NCI-H82 treated with DMSO at 0.1 percent for 48 hours (cell line): ENCODE results near the gene KCNT2.
"Not testable (repeated sequence)": the region's sequence is repeated elsewhere in the genome, so short reads cannot be mapped to it uniquely, and the experiment has no call there.

Experiments used
- DNase-seq: peaks from one replicate; lab custom pipeline; 2025; ENCODE audit not compliant: unreplicated experiment; lab: John Stamatoyannopoulos, UW

The KCNT2 gene

GRCh38 chr1:196608390-196609369 lies at the start of gene KCNT2:
KCNT2 (minus strand) TSS chr1:196608440; CDS start chr1:196608309, 131 bp downstream.
- peak; percentile 99 for DNase-seq

DNA sequence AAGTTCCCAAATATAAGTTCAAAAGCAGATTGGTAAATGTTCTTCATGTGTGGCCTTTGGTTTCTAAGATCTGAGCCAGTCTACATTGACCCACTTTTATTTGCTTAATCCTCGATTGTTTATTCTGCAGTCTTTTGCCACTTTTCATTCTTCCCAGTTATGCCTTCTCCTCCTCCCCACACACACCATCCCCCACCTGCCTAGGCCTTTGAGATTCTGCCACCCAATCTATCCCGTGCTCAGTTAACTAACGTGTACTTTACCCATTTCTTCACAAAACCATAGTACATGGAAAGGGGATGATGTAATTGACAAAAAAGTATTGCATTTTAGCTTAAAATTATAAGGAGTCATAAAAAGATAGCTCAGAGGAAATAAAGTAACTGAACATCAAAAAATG lies 47.3 kb upstream of the KCNT2 start:
- no peak for DNase-seq

DNA sequence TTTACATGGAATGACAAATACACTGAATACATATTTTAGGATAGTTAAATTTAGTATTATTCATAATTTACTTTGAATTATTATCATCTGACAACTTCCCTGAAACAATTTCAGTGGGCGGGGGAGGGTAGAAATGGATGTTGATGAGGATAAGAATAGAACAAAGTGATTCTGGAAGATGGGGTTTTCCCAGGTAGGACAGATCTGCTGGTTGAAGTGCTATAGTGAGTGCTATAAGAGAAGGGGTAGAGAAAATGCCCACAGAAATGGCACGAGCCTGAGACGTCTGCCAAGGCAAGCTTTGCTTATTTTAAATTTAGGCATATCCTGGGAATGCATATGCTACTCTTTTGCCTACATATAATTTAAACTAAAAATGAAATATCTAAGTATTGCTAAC lies 46.8 kb upstream of the KCNT2 start:
- DNase-seq: no peak

DNA sequence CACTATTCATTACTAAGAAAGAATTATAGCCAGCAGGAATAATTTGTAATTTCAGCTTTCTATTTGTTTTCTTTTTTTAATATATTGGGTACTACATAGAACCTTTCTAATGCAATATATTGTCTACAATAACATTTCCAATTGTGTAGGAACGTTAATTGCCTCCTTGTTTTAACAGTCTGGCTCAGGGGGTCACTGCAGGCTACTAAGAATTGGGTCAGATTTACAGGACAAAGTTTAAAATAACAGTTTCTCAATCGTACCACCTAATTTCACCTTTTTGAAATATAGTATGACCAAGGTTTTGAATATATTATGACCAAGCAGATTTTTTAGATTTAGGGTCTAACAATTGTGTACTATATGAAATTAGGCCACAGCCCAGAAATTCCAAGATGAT lies 46.0 kb upstream of the KCNT2 start:
- no peak for DNase-seq

DNA sequence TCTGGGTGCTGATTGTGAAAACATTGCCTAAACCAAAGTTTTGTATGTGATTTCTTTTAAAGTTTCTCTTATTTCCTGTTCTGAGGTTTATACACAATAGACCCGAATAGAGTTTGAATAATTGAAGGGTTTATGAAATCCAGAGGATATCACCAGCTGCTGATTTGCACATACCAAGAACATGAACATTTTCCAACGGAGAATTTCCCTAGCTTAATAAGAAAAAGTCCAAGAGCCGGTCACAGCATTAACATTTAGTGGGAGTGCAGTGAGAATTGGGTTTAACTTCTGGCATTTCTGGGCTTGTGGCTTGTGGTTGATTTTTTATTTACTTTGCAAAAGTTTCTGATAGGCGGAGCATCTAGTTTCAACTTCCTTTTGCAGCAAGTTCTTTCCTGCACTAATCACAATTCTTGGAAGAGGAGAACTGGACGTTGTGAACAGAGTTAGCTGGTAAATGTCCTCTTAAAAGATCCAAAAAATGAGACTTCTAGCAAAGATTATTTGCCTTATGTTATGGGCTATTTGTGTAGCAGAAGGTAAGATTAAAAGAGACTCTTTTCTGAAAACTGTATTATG lies 43.5 kb upstream of the KCNT2 start, which contains the start of gene CFH:
Gene CFH (plus strand): TSS at position 407 of the 579 bp plus-strand sequence. CDS start 75 bp downstream, at position 482.
- DNase-seq: no peak

DNA sequence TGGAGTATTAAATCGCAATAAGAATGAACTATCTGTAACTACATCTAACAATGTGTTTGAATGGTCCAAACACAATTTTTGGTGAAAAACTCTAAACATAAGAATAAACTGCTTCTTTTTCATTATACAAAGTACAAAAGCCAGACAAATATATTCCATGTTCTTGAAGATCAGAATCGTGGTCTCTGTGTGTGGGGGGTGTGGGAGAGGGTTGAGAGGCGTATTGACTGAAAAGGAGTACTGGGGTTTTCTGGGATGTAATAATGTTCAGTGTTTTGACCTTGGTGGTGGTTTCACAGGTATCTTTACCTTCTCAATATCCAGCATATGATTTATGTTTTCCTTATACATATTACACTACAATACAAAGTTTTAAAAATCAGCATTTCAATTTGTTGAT lies 42.8 kb upstream of the KCNT2 start:
- DNase-seq: no peak

- DNase-seq: no peak
Measured at GRCh38 chr1:196650403-196650802, 42.2 kb upstream of the KCNT2 start.

DNA sequence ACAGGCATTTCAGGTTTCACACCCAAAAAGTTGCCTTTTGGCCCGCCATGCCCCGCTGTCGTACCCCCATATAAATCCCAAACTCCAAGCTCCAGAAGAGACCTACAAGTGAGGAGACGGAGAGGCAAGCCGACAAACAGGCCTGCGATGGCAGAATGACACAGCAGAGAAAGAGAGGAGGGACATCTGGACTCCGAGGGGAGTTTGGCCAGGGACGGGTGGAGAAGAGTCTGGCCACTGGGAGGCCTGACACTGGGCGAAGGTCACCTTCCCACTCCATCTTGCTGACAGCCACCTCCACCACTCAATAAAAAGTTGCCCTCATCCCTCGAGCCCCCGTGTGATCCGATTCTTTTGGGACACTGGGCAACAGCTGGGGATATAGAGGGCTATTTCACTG lies 41.8 kb upstream of the KCNT2 start:
- no peak for DNase-seq

- no peak for DNase-seq
Measured at GRCh38 chr1:196640976-196641375, 32.7 kb upstream of the KCNT2 start.

- not testable (repeated sequence) for DNase-seq
Measured at GRCh38 chr1:196639291-196639690, 31.1 kb upstream of the KCNT2 start.

GRCh38 chr1:196638466-196638865 lies 30.2 kb upstream of the KCNT2 start:
- DNase-seq: no peak

DNA sequence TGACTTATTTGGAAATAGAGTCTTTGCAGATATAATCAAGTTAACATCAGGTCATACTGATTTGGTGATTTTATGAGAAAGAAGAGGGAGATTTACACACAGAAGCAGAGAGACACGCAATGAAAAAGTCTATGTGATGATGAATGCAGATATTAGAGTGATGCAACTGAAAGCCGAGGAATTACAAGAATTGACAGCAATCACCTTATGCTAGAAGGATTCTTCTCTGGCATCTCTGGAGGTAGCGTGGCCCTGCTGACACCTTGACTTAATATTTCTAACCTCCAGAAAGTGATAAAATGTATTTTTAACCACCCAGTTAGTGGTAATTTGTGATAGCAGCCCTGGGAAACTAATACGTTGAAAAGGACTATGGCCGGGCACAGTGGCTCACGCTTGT lies 29.4 kb upstream of the KCNT2 start:
- DNase-seq: no peak

GRCh38 chr1:196628838-196629237 lies 20.6 kb upstream of the KCNT2 start:
- no peak for DNase-seq

- DNase-seq: no peak
Measured at GRCh38 chr1:196623079-196623478, 14.8 kb upstream of the KCNT2 start.

DNA sequence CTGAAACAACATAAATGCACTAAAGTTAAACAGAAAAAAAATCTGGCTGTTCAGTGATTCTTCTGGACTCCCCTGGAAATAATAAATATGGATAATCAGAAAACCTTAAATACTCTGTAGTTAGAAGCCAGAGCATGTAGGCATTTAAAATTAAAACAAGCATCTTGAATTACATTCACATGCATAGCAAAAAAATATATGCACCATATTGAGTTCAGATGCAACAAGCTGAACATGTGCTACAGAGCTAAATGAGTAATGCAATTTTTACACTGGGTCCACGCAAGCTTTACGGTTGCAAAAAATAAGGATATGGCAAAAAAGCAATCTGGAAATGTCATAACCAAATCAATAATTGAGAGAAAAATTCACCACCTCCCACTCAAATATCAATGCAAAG lies 11.5 kb upstream of the KCNT2 start:
- DNase-seq: no peak

DNA sequence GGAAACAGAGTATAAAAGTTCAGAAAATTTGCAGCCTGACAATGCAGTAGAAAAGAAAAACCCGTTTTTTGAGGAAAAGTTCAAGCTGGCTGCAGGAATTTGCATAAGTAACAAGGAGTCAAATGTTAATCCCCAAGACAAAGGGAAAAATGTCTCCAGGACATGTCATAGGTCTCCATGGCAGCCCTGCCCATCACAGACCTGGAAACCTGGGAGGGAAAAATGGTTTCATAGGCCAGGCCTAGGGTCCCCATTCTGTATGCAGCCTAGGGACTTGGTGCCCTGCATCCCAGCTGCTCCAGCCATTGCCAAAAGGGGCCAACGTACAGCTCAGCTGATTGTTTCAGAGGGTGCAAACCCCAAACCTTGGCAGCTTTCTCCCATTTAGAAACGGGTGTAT lies 3.6 kb upstream of the KCNT2 start:
- no peak for DNase-seq

DNA sequence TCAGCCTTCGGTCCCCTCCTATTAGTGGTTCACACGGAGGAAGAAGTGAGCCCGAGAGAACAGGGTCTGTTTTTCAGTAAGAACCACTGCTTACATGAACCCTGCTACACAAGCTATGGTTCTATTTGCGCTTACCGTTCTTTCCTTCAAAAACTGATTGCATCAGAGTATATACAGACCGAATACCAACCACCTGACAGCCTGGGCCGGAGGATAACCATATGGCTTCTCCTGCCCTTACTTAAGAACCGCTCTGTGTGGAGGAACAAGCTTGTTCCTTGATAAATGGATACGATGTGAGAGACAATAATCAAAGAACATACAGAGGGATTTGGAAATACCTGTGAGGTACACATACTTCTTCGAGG lies 1.1 kb upstream of the KCNT2 start:
- DNase-seq: peak; percentile 75

DNA sequence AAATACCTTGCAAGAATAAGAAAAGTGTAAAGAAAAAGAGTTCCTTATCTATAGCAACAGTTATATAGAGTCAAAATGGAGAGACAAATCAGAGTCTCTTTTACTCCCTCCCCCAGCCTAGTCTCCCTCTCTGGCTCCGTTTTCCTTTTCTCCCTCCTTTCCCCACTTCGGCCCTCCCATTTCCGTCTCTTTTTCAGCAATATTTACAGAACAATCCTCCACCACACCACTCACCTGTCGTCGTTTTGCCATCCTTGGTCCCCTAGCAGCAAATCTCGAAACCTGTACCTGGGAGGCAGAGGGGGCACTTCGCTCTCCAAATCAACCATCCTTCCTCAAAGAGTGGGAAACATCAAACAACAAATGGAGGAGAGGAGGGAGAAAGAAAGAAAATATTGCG lies 259 bp downstream of the KCNT2 start:
- no peak for DNase-seq

DNA sequence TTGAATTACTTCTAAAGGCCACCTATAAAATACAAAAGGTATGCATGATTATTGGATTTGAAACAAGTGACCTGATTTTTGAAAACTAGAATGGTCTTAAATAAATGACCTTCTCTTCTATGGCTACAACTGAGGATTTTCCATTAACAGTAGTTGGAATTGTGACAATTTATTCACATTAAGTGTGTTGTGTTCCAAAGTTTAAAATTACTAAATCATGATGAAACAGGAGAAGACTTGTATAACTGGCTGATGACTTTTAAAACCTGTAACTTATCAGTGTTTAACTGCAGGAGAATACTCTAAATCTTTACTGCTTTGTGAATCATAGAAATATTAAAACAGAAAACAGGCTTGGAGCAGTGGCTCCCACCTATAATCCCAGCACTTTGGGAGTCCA lies 4.6 kb downstream of the KCNT2 start:
- DNase-seq: no peak

GRCh38 chr1:196598942-196599748 lies 9.1 kb downstream of the KCNT2 start:
- DNase-seq: peak; percentile 86

DNA sequence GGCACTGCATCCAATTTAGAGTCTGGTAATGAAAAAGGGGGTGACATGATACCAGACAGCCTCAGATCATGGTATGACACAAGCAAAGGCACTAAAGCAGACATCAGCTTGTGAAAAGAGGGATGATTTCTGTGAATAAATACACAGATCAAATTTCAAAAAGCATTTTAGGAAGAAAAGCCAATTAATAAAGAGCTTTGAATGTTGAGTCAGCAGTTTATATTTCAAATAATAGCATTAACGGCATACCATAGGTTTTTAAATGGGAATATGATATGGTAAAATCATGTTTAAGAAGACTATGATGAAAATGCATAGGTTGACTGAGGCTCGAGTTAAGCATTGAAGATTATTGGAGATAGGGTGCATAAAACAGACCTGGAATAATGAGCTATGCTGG lies 13.5 kb downstream of the KCNT2 start:
- DNase-seq: no peak

DNA sequence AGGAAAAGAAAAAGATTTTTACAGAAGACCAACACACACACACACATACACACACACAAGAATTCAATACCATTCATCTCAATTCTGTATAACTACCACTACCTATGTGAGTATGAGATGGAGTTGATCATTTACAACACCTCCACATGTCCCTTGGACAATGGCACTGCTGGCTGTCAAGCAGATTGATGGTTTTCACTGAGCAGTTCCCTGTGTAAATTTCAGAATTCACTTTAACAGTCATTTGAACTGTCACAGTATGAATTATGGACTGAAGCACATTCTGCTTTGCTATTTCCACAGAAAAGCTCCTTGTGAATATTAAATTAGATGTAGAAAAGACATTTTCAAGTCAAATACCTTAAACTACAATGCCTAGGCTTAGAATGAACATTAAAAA lies 14.3 kb downstream of the KCNT2 start:
- DNase-seq: no peak
